CD4-positive, alpha-beta T cell treated with Interferon gamma for 1 hour (primary cell): ENCODE measurements around the gene DOC2A.
"Not testable (repeated sequence)": the region's sequence is repeated elsewhere in the genome, so short reads cannot be mapped to it uniquely, and the experiment has no call there.

Experiments used
- DNase-seq: peaks from one replicate; pipeline ENCODE4 v3.0.0-alpha.2; 2020

Gene DOC2A

DNA sequence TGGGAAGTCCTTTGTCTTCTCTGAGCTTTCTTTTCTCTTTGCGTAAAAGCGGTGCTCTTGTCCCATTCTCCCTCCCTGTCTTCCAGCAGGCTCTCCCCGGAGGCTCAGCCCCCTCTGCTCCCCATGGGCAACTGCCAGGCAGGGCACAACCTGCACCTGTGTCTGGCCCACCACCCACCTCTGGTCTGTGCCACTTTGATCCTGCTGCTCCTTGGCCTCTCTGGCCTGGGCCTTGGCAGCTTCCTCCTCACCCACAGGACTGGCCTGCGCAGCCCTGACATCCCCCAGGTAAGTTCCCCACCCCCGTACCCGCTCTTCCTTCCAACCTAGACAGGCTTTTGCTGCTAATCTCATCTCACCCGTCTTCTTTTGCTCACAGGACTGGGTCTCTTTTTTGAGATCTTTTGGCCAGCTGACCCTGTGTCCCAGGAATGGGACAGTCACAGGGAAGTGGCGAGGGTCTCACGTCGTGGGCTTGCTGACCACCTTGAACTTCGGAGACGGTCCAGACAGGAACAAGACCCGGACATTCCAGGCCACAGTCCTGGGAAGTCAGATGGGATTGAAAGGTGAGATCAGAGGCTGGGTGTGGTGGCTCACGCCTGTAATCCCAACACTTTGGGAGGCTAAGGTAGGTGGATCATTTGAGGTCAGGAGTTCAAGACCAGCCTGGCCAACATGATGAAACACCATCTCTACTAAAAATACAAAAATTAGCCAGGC lies 47.6 kb downstream of the DOC2A start:
- no peak for DNase-seq

DNA sequence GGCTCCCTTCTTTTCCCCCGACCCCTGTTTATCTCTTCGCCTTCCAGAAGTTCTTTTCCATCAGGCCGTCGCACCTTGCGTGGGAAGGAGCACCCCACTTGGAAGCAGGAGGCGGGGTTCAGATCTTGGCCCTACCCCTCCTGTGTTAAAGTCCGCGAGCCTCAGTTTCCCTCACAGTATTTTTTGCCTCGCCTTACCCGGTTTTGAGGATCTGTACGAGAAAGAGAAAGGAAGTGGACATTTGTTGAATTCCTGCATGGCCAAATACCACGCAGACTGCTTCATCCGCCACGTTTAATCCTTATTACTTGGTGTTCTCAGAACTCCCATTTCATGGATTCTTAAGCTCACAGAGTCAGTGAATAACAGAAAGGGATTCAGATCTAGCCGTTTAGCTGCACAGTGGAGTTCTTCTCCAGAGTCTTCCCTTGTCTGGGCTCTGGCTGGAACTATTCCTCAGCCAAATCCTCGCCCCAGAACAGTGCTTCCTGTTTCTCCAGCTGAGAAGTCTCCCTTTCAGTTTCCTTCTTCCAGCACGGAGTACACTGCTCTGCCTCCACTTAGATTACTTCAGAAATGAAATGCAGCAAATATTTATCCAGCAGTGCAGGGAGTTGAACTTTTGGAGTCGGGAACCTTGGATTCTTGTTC lies 48.4 kb downstream of the DOC2A start:
- no peak for DNase-seq

DNA sequence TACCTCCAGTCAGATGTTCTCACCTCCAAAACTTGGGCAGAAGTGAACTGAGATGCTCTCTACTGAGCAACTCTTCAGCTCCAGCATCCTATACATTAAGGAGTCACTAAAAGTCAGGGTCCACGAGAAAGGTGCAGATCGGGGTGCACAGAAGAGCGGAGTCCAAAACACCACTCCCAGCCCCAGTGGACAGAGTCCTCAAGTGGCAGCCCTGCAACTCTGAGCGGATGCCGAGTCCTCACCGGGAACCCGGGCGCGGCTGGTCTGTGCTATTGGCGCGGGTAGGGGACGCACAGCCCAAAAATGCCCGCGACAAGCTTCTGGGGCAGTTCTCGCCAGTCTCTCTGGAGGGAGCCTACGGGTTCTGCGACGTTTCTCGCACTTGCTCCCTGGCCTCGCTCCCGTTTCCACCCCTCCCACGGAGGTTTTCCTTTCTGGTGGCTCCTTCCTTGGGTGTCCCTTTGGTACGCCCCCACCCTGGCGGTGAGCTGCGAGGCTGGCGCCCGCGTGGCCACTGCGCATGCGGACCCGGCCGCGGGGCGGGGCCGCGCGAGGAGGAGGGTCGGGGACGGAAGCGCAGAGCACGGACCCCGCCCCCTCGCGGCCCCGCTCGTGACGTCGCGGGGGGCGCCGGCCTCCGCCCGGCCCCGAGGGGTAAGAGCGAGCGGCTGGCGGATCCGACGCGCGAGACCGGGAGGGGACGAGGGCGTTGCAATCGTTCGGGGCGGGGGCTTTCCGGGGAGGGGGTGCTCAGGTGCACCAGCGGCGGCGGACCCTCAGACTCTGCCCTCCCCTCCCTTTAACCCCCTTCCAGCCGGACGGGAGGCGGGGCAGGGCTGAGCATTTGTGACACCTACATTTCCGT lies 49.1 kb downstream of the DOC2A start, which contains the start of gene TMEM219:
Gene TMEM219, plus strand, starts transcription at position 601 of the 865 bp plus-strand sequence. CDS start 1,065 bp downstream, outside the sequence.
- peak; percentile 93 for DNase-seq

DNA sequence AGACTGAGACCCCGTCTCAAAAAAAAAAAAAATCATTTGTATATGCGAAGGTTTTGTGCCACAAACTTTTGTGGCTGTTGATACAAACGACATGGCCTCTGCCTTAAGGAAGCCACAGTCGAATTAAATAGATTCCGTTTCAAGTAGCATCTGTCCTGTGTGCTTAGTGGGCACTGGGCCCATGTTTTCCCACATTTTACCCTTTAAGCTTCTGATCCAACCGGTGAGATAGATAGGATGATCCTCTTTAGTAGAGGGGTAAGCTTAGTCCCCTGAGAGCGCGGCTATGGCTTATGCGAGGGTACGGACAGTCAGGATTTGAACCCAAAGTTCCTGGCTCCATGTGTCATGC lies 49.7 kb downstream of the DOC2A start:
- no peak for DNase-seq

DNA sequence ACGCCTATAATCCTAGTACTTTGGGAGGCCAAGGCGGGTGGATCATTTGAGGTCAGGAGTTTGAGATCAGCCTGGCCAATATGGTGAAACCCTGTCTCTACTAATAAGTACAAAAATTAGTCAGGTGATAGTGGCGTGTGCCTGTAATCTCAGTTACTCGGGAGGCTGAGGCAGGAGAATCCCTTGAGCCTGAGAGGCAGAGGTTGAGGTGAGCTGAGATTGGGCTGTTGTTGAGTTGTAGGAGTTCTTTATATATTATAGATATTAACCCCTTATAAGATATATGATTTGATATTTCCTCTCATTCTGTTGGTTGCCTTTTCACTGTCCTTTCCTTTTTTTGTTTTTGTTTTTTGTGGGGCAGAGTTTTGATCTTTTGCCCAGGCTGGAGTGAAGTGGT lies 51.0 kb downstream of the DOC2A start:
- DNase-seq = not testable (repeated sequence)

DNA sequence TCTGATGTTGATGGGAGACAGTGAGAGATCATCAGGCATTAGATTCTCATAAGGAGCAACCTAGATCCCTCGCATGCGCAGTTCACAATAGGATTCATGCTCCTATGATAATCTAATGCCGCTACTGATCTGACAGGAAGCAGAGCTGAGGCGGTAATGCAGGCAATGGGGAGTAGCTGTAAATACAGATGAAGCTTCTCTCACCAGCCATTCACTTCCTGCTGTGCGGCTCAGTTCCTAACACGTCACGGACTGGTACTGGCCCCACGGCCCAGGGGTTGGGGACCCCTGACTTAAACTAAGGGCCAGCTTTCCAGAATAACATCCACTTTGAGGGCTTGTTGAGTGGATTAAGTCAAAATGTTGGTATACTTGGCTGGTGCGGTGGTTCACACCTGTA lies 51.5 kb downstream of the DOC2A start:
- no peak for DNase-seq

DNA sequence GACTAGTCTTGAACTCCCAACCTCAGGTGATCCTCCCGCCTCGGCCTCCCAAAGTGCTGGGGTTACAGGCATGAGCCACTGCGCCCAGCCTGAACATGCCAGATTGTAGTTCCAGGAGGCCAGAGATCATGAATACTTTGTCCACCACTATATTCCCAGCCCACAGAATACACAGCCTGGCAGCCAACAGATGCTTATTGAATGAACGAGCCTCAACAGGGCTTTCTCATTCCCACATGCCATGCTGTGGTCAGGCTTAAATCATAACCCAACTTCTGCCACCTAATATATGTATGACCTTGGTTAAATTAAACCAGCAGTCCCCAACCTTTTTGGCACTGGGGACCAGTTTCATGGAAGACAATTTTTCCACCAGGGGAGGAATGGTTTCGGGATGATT lies 52.1 kb downstream of the DOC2A start:
- DNase-seq = no peak
